Right lobe of liver (tissue), 6 donors: Measurements from ENCODE around the gene RNF141. TPM values are rescaled to one million over a fixed set of nuclear protein-coding genes. Genes with fewer than 3 reads are reported as not detected.

Experiments
- ATAC-seq, 4 donors: fragments of 200-7000 bp; cut with Tn5 transposase; one replicate each; pipeline ENCODE4 v1.9.1; 2020; ENCODE audit warnings: mild to moderate bottlenecking in 4 of 4, moderate library complexity in 4 of 4
- DNase-seq, 3 donors: peaks; one replicate each; pipeline ENCODE4 v3.0.0-alpha.2; 2020
- H3K27ac ChIP-seq, 3 donors: fragments of 200-600 bp; one replicate each; pipeline ENCODE4 v1.8.0; 2022
- H3K27me3 ChIP-seq, 2 donors: fragments of 200-600 bp; one replicate each; pipeline ENCODE4 v1.8.0; 2022
- H3K36me3 ChIP-seq, 4 donors: fragments of 200-600 bp; sonication (generic) in 1 of 4; one replicate each; pipeline versions ENCODE4 v1.5.1 to v1.8.0; 2017 to 2022; ENCODE audit warnings: control low read depth in 1 of 4
- H3K4me1 ChIP-seq, 4 donors: fragments of 200-600 bp; sonication (generic) in 1 of 4; one replicate each; pipeline versions ENCODE4 v1.5.1 to v1.8.0; 2017 to 2022; ENCODE audit warnings: control low read depth in 1 of 4
- H3K4me3 ChIP-seq, 3 donors: fragments of 200-600 bp; one replicate each; pipeline ENCODE4 v1.8.0; 2022
- H3K9me3 ChIP-seq, 4 donors: fragments of 200-600 bp; sonication (generic) in 1 of 4; one replicate each; pipeline versions ENCODE4 v1.5.1 to v1.8.0; 2017 to 2022; ENCODE audit warnings: control low read depth in 1 of 4
- POLR2A ChIP-seq: fragments of 450-650 bp; IDR thresholded peaks from one replicate; pipeline ENCODE4 v1.6.1; 2017; ENCODE audit warnings: antibody characterized with exemption, mild to moderate bottlenecking
- WGBS: methylation state at CpG from one replicate; pipeline ENCODE4 v1.1.6; 2018; ENCODE audit warnings: low coverage, low lambda C conversion rate; ENCODE audit not compliant: insufficient coverage; ENCODE audit errors: missing lambda C conversion rate; 5-methylcytosine and 5-hydroxymethylcytosine counted together
- intact Hi-C, 2 donors: fragments of 100-400 bp; cut with DNase I; formaldehyde crosslinking; loops; one replicate each; pipeline versions ENCODE4 v1.11.2 to v1.14.1; 2022
- total RNA-seq, 6 experiments: library from RNA; depleted of rRNA in 2 of 6; stranded (reverse); fragments of >200 nt in 2 of 6; fragmentation: NEBNext Ultra II Directional in 3 of 6; extraction: Animal tissue kit (Norgen Biotek cat#: 25700) in 3 of 6; gene quantifications; one replicate each; pipeline versions ENCODE4 v1.1.0 to v1.2.4, GENCODE V29; 2016 to 2023
- TF ChIP-seq, protein P1 (sequence below), 4 donors: fragments of 200-600 bp in 3 of 4; fragments of 450-650 bp in 1 of 4; IDR thresholded peaks; one replicate each; pipeline versions ENCODE4 v1.5.1 to v1.8.0; 2016 to 2022; ENCODE audit warnings: antibody characterized with exemption in 4 of 4, mild to moderate bottlenecking in 2 of 4
- donor health status: DM: no; HTN: yes; CAD: no.
- donor health status: DM: no; HTN: no; CAD: no.
- donor health status: DM: no; HTN: no; CAD: no.
- donor health status: DM: no; HTN: yes; CAD: no.
- donor health status: DM: no; HTN: yes; CAD: no.

RNF141 gene
- total RNA-seq, 6 experiments from 2014 or later = 11.2 to 21.0 (median 15.1) TPM

DNA sequence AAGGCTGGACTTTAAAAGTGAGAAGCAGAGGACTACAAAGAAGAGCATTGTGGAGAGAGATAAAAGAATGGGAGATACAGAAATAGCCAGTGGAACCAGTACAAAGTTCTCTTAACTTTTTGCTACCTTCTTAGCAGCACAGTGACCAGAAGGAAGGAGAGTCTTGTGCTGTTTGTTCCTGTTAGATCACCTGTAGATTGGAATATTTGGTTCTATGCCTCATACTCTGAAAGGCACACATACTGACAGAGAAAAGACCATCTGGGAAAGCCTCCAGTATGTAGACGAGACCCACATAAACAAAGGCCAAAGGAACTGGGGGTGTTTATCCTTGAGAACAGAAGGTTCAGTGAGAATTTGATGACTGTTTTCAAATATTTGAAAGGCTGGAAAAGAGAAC, 18.7 kb downstream of the RNF141 start:
- TF ChIP-seq, protein P1, sequence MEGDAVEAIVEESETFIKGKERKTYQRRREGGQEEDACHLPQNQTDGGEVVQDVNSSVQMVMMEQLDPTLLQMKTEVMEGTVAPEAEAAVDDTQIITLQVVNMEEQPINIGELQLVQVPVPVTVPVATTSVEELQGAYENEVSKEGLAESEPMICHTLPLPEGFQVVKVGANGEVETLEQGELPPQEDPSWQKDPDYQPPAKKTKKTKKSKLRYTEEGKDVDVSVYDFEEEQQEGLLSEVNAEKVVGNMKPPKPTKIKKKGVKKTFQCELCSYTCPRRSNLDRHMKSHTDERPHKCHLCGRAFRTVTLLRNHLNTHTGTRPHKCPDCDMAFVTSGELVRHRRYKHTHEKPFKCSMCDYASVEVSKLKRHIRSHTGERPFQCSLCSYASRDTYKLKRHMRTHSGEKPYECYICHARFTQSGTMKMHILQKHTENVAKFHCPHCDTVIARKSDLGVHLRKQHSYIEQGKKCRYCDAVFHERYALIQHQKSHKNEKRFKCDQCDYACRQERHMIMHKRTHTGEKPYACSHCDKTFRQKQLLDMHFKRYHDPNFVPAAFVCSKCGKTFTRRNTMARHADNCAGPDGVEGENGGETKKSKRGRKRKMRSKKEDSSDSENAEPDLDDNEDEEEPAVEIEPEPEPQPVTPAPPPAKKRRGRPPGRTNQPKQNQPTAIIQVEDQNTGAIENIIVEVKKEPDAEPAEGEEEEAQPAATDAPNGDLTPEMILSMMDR (IDR thresholded peaks at IDR 0.05) = no peak
- no peak for TF ChIP-seq POLR2A
- Histone ChIP-seq H3K4me3 (no peak overlapping the region), H3K36me3 (peaks cover 0 to 31% (median 7%) of the 10 kb centered on the region in 4 donors), H3K27ac (no peak overlapping the region), H3K4me1 (no peaks in the 10 kb centered on the region), H3K9me3 (no peaks in the 10 kb centered on the region), H3K27me3 (no peaks in the 10 kb centered on the region)
- no peak for ATAC-seq
- intact Hi-C loops = no loop called here
- DNase-seq = no peak
- WGBS = 100% methylated on average over 1 of the region's 1 CpG

DNA sequence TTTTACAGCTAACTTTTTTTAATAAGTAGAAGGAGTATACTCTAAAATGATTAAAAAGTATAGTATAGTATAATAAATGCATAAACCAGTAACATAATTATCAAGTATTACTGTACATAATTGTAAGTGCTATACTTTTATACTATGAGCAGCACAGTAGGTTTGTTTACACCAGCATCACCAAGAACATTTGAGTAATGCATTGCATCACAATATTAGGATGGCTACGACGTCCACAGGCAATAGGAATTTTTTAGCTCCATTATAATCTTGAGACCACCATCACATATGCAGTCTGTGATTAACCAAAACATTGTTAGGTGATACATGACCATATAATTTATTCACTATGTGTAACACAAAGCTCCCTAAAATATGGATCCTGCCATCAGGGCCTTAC, 20.4 kb downstream of the RNF141 start:
- Histone ChIP-seq H3K4me3 (no peak overlapping the region), H3K4me1 (no peaks in the 10 kb centered on the region), H3K36me3 (peaks cover 0 to 31% (median 7%) of the 10 kb centered on the region in 4 donors), H3K27me3 (no peaks in the 10 kb centered on the region), H3K27ac (no peak overlapping the region), H3K9me3 (no peaks in the 10 kb centered on the region)
- no peak for DNase-seq
- intact Hi-C loops = no loop called here
- 100% methylated on average over 2 of the region's 2 CpGs for WGBS
- TF ChIP-seq, protein P1 (IDR thresholded peaks at IDR 0.05) = no peak
- no peak for TF ChIP-seq POLR2A
- no peak for ATAC-seq

DNA sequence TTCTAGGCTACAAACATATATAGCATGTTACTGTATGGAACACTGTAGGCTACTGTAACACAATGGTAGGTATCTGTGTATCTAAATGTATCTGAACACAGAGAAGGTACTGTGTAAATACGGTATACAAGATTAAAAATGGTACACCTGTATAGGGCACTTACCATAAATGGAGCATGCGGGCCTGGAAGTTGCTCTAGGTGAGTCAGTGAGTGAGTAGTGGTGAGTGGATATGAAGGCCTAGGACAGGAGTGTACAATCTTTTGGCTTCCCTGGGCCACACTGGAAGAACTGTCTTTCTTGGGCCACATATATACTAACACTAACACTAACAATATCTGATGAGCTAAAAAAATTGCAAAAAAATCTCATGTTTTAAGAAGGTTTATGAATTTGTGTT, 21.4 kb downstream of the RNF141 start:
- H3K36me3 ChIP-seq = peaks cover 0 to 27% (median 4%) of the 10 kb centered on the region in 4 donors
- no peaks in the 10 kb centered on the region for H3K27me3 ChIP-seq
- H3K4me1 ChIP-seq = no peaks in the 10 kb centered on the region
- H3K9me3 ChIP-seq = no peaks in the 10 kb centered on the region
- TF ChIP-seq, protein P1 (IDR thresholded peaks at IDR 0.05) = no peak
- TF ChIP-seq POLR2A = no peak
- intact Hi-C loops = no loop called here
- H3K27ac ChIP-seq = no peak overlapping the region
- WGBS = 100% methylated on average over 2 of the region's 2 CpGs
- H3K4me3 ChIP-seq = no peak overlapping the region
- DNase-seq (no peak), ATAC-seq (no peak)

DNA sequence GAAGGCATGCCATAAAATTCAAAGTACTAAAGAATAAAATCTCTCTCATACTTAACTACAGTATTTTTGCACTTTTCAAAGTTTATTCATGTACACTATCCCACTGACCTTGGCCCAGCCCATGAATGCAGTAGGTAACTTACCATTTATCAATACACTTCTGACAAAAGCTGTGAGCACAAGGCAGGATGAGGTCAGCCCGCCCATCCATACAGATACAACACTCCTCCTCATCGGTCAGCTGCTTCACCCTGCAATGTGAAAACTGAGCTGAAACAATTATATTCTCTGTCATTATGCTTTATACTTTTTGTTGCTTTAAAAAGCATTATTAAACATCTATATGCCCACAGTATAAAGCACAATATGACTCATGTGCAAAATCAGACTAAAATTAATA, 22.1 kb downstream of the RNF141 start:
- DNase-seq (no peak), ATAC-seq (no peak)
- H3K9me3 ChIP-seq = no peaks in the 10 kb centered on the region
- H3K4me1 ChIP-seq = no peaks in the 10 kb centered on the region
- WGBS = 87% methylated on average over 2 of the region's 2 CpGs
- intact Hi-C loops = no loop called here
- no peak overlapping the region for H3K27ac ChIP-seq
- H3K36me3 ChIP-seq = peaks cover 0 to 23% (median 2%) of the 10 kb centered on the region in 4 donors
- H3K4me3 ChIP-seq = no peak overlapping the region
- H3K27me3 ChIP-seq = no peaks in the 10 kb centered on the region
- TF ChIP-seq, protein P1 (IDR thresholded peaks at IDR 0.05) = no peak

DNA sequence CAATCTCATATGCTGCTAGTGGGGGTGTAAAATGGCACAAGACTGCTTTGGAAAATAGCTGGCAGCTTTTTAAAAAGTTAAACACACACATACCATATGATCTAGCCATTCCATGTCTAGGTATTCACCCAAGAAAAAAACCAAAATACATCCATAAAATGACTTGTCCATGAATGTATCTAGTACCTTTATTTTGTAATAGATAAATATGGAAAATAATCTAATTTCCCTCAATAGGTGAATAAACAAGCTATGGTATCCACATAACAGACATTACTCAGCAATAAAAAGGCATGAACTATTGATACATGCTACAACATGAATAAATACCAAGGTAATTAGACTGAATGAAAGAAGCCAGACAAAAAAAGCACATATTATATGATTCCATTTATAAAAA, 22.9 kb downstream of the RNF141 start:
- no peak overlapping the region for H3K27ac ChIP-seq
- DNase-seq = no peak
- no peak overlapping the region for H3K4me3 ChIP-seq
- peaks cover 0 to 23% (median 2%) of the 10 kb centered on the region in 4 donors for H3K36me3 ChIP-seq
- no peaks in the 10 kb centered on the region for H3K27me3 ChIP-seq
- no peaks in the 10 kb centered on the region for H3K9me3 ChIP-seq
- TF ChIP-seq, protein P1 (IDR thresholded peaks at IDR 0.05) = no peak
- no peak for TF ChIP-seq POLR2A
- intact Hi-C loops = no loop called here
- H3K4me1 ChIP-seq = no peaks in the 10 kb centered on the region
- ATAC-seq = no peak
